ENCODE data around the gene UBXN4. TPM values are rescaled to one million over a fixed set of nuclear protein-coding genes. Genes with fewer than 3 reads are reported as not detected.

Gene UBXN4
- total RNA-seq, 1 experiment from 2014 or later = 69.7 TPM

GRCh38 chr2:135831180-135831812 lies 89.6 kb downstream of the UBXN4 start (continued):
- TF ChIP-seq CTCF (IDR thresholded peaks at IDR 0.05 in 2 of 3, conservative IDR thresholded peaks at IDR 0.05 in 1 of 3; ENCODE audit: borderline replicate concordance in 1 of 3, insufficient read depth in 1 of 3, low read depth in 2 of 3, low read length in 2 of 3) (no peak), CEBPB (IDR thresholded peaks at IDR 0.05; ENCODE audit: low read depth) (no peak), YY1 (IDR thresholded peaks at IDR 0.05; ENCODE audit: extremely low read depth, insufficient replicate concordance, low read depth, low read length) (no peak), CBX3 (IDR thresholded peaks at IDR 0.05; ENCODE audit: low read depth) (no peak), FOSL1 (IDR thresholded peaks at IDR 0.05; ENCODE audit: low read depth) (no peak), ELF1 (IDR thresholded peaks at IDR 0.05; ENCODE audit: borderline replicate concordance, low read depth) (no peak)

- Histone ChIP-seq H3K27ac (ENCODE audit: low read depth, low read length) (no peak overlapping the region), H3K79me2 (ENCODE audit: insufficient read depth, low read length) (no peaks in the 10 kb centered on the region), H3K4me1 (ENCODE audit: control insufficient read depth in 1 of 2, insufficient read depth in 2 of 2, low read length in 2 of 2) (no peaks in the 10 kb centered on the region), H4K20me1 (ENCODE audit: insufficient read depth) (no peaks in the 10 kb centered on the region), H3K36me3 (ENCODE audit: control insufficient read depth in 1 of 2, insufficient read depth in 2 of 2, low read length in 2 of 2) (no peaks in the 10 kb centered on the region), H3K27me3 (ENCODE audit: insufficient read depth, low read length) (no peaks in the 10 kb centered on the region), H3K9ac (ENCODE audit: low read length) (no peak overlapping the region), H3K9me3 (ENCODE audit: control insufficient read depth in 1 of 2, insufficient read depth in 1 of 2, low read depth in 1 of 2, low read length in 2 of 2) (no peaks in the 10 kb centered on the region), H3K4me2 (ENCODE audit: low read length) (no peak overlapping the region), H3K4me3 (replicated peaks in 1 of 2; ENCODE audit: low read depth in 1 of 2, low read length in 2 of 2) (no peak overlapping the region), H3K9me2 (ENCODE audit: insufficient read depth) (no peaks in the 10 kb centered on the region), H2AFZ (ENCODE audit: low read depth, low read length, poor library complexity, severe bottlenecking) (no peak overlapping the region)
- DNase-seq (ENCODE audit: low read depth, low spot score) (no peak), ATAC-seq (no peak)
- intact Hi-C loops (cut with micrococcal nuclease) = no loop called here
- BruUV-seq (replicated peaks) = no TSS peak
- POLR2A ChIA-PET = no interaction called here
- RAD21 ChIA-PET (ENCODE audit: low non-redundant PET in 1 of 2, low total read pairs in 2 of 2, uncharacterized antibody in 2 of 2, unreplicated experiment in 2 of 2) = no interaction called here
- TF ChIP-seq SIN3A (IDR thresholded peaks at IDR 0.05; ENCODE audit: low read depth) (no peak), YY1 (IDR thresholded peaks at IDR 0.05; ENCODE audit: extremely low read depth, insufficient replicate concordance, low read depth, low read length) (no peak), CEBPB (IDR thresholded peaks at IDR 0.05; ENCODE audit: low read depth) (no peak), ZNF274 (IDR thresholded peaks at IDR 0.05; ENCODE audit: low read depth, low read length) (no peak), ZBTB33 (IDR thresholded peaks at IDR 0.05; ENCODE audit: extremely low read depth, insufficient replicate concordance, low read length) (no peak), EZH2phosphoT487 (IDR thresholded peaks at IDR 0.05; ENCODE audit: borderline replicate concordance) (no peak), MAX (IDR thresholded peaks at IDR 0.05) (no peak)
- CTCF ChIA-PET = no interaction called here
Observed at GRCh38 chr2:135832891-135833290, 91.2 kb downstream of the UBXN4 start.
